ENCODE measurements around the gene RAB15. TPM values are rescaled to one million over a fixed set of nuclear protein-coding genes. Genes with fewer than 3 reads are reported as not detected.

RAB15 gene
- polyA plus RNA-seq, 1 experiment, result 7.7 TPM

DNA sequence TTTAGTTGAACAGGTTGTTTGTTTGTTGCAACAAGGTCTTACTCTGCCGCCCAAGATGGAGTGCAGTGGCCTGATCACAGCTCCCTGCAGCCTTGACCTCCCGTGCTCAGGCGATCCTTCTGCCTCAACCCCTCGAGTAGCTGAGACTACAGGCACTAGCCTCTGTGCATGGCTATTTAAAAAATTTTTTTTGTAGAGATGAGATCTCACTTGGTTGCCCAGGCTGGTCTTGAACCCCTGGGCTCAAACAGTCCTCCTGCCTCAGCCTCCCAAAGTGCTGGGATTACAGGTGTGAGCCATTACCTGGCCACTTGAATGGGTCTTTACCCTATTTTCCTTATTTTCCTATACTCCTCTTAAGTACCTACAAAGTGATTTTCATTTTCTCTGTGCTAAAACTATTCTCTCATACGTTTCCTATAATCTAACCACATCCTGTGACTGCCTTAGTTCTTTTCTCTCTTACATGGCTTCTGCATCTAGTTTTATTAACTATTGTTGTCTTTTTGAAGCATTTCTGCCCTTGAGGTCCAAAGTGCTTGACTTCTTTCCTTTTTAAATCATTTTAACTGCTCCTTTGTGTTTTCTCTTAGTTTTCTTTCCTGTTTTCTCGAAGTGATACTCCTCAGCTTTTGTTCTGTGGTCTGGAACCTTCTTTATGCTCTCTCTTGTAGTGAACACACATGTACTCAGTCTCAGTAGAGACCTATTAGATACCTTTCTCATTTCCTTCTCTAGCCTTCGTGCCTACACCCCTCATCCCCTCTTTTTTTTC, 43.7 kb downstream of the RAB15 start:
- POLR2A ChIA-PET, result no interaction called here

DNA sequence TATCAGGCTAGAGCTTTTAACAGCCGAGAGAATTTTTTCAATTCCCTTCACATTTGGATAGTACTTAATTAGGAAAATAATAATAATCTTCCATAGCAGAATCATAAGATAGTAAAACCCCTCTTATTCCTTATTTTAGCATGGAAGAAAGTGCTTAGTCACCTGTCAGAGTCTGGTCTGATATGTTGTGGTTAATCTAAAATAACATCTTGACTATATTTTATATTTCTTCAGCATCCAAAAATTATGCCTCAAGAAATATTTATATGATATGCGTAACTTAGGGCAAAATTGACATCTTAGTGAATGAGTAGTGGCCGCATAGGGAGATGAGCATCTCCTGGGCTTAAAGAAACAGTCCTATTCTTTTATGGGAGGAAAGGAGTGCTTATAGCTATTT, 45.1 kb downstream of the RAB15 start:
- no peak for DNase-seq (ENCODE audit: low read depth)
- no peak overlapping the region for H3K4me3 ChIP-seq (ENCODE audit: low read depth, low read length)
- CTCF ChIA-PET, result interaction anchor here (1.0 to 2.8 kb wide), 3 partner anchors 9 to 36 kb away, joined by 4 to 10 read pairs (median 8); partner anchors contain the start of gene CHURC1
- POLR2A ChIA-PET, result no interaction called here
- H3K36me3 ChIP-seq (ENCODE audit: control insufficient read depth, insufficient read depth, low read length), result peaks cover 7% of the 10 kb centered on the region
- TF ChIP-seq, protein P1, sequence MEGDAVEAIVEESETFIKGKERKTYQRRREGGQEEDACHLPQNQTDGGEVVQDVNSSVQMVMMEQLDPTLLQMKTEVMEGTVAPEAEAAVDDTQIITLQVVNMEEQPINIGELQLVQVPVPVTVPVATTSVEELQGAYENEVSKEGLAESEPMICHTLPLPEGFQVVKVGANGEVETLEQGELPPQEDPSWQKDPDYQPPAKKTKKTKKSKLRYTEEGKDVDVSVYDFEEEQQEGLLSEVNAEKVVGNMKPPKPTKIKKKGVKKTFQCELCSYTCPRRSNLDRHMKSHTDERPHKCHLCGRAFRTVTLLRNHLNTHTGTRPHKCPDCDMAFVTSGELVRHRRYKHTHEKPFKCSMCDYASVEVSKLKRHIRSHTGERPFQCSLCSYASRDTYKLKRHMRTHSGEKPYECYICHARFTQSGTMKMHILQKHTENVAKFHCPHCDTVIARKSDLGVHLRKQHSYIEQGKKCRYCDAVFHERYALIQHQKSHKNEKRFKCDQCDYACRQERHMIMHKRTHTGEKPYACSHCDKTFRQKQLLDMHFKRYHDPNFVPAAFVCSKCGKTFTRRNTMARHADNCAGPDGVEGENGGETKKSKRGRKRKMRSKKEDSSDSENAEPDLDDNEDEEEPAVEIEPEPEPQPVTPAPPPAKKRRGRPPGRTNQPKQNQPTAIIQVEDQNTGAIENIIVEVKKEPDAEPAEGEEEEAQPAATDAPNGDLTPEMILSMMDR (IDR thresholded peaks at IDR 0.05; ENCODE audit: insufficient read depth, low read depth, low read length), result no peak
- H3K27me3 ChIP-seq (ENCODE audit: control insufficient read depth, insufficient read depth, low read length), result no peaks in the 10 kb centered on the region

More for the DNA sequence above, 43.7 kb downstream of the RAB15 start:
- Histone ChIP-seq H3K36me3 (ENCODE audit: control insufficient read depth, insufficient read depth, low read length) (peaks cover 8% of the 10 kb centered on the region), H3K4me3 (ENCODE audit: low read depth, low read length) (no peak overlapping the region), H3K27me3 (ENCODE audit: control insufficient read depth, insufficient read depth, low read length) (no peaks in the 10 kb centered on the region)
- TF ChIP-seq, protein P1 (IDR thresholded peaks at IDR 0.05; ENCODE audit: insufficient read depth, low read depth, low read length), result no peak
- no peak for DNase-seq (ENCODE audit: low read depth)
- CTCF ChIA-PET, result interaction anchor here (1.7 to 2.8 kb wide), 3 partner anchors 8 to 17 kb away, joined by 4 to 10 read pairs (median 8); partner anchors contain the start of gene CHURC1

DNA sequence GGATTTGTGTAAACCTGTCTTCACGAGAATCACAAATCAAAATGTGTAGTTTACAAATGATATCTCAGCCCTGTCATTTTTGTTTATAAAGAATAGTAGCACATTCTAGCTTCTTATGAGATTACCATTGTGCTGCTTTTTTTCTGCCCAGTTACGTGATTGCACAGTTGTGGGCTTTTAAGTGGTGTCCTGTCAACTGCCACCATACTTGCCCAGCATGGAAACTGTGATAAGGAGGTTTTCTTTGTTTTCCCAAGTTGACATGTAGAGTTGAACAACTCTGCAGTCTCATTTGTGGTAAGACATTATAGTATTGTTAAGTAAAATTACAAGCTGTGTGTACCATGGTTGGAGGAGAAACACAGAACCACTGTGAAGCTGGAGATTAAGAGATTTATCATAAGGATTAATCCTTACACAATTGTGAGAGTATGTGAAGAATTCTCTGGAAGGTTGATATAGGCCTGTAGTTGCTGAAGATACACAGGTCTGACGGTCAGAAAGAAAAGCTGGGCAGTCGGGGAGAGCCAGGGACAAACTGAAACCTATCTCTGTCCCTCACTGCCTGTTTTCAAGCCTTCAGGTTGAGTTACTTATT, 45.6 kb downstream of the RAB15 start:
- Histone ChIP-seq H3K27me3 (ENCODE audit: control insufficient read depth, insufficient read depth, low read length) (no peaks in the 10 kb centered on the region), H3K4me3 (ENCODE audit: low read depth, low read length) (no peak overlapping the region), H3K36me3 (ENCODE audit: control insufficient read depth, insufficient read depth, low read length) (peaks cover 7% of the 10 kb centered on the region)
- TF ChIP-seq, protein P1 (IDR thresholded peaks at IDR 0.05; ENCODE audit: insufficient read depth, low read depth, low read length), result no peak
- DNase-seq (ENCODE audit: low read depth), result no peak
- ChIA-PET POLR2A (no interaction called here), CTCF (interaction anchor here (2.2 to 2.8 kb wide), 2 partner anchors 10 to 12 kb away, joined by 8 to 10 read pairs; partner anchors contain the start of gene CHURC1)

DNA sequence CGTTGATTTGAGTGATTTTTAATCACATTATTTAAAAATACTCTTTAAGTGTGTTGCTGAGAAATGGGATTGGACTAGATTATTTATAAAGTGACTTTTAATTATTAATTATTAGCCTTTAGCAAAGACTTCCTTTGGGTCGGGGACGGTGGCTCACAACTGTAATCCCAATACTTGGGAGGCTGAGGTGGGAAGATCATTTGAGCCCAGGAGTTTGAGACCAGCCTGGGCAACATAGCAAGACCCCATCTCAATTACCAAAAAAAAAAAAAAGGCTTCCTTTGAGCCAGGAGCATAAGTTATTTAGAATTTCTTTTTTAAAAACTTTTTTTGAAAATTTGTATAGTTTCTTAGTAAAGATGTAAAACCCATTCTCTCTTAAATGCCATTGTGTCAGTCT, 49.1 kb downstream of the RAB15 start:
- Histone ChIP-seq H3K36me3 (ENCODE audit: control insufficient read depth, insufficient read depth, low read length) (peaks cover 3% of the 10 kb centered on the region), H3K4me3 (ENCODE audit: low read depth, low read length) (no peak overlapping the region), H3K27me3 (ENCODE audit: control insufficient read depth, insufficient read depth, low read length) (no peaks in the 10 kb centered on the region)
- CTCF ChIA-PET, result interaction anchor here (0.9 kb wide), 1 partner anchor 12 kb away, joined by 3 read pairs; no protein-coding TSS in a partner anchor
- DNase-seq (ENCODE audit: low read depth), result no peak
- TF ChIP-seq, protein P1 (IDR thresholded peaks at IDR 0.05; ENCODE audit: insufficient read depth, low read depth, low read length), result no peak
- POLR2A ChIA-PET, result no interaction called here

DNA sequence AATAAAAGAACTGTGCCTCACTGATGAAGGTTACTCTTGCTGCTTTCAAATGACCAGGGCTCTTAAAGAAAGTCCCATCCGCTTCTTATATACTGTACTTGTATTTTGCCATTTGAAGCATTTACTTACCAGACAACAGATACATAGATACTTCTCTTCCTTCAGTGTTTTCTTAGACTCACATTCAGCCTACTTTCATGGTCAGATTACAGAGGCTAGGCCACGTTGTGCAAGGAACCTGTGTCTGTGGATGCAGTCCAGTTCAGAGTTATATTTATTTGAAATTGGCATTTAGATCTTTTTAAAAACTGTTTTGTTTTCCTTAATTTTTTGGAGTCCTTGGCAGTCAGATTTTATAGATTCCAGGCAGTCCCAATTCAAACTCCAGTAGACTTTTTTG, 51.7 kb downstream of the RAB15 start:
- Histone ChIP-seq H3K36me3 (ENCODE audit: control insufficient read depth, insufficient read depth, low read length) (peaks cover 2% of the 10 kb centered on the region), H3K27me3 (ENCODE audit: control insufficient read depth, insufficient read depth, low read length) (no peaks in the 10 kb centered on the region), H3K4me3 (ENCODE audit: low read depth, low read length) (no peak overlapping the region)
- TF ChIP-seq, protein P1 (IDR thresholded peaks at IDR 0.05; ENCODE audit: insufficient read depth, low read depth, low read length), result no peak
- no peak for DNase-seq (ENCODE audit: low read depth)
- ChIA-PET POLR2A (no interaction called here), CTCF (no interaction called here)

Measured in BJ (cell line).